GM12801 (cell line): ENCODE results near the gene ARFGEF2.

ENCODE experiments used
- TF ChIP-seq, protein P1 (sequence below): IDR thresholded peaks from one replicate; pipeline ENCODE4 v1.5.1; 2011; ENCODE audit warnings: control low read depth; ENCODE audit not compliant: insufficient read length; ENCODE audit errors: extremely low read depth

The ARFGEF2 gene

DNA sequence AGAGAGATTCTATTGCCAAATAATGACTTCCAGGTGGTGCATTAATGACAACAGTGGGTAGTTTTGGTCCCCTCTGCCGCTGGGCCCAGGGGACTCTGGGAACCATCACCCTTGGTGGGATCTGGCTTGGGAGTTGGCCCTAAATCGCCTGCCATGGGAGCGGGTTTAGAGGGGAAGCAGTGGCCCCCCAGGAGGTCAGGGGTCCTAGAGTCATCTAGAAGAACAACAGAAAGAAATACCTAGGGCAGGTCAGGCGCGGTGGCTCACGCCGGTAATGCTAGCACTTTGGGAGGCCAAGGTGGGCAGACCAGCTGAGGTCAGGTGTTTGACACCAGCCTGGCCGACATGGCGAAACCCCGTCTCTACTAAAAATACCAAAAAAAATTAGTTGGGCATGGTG, 17.8 kb upstream of the ARFGEF2 start:
- TF ChIP-seq, protein P1, sequence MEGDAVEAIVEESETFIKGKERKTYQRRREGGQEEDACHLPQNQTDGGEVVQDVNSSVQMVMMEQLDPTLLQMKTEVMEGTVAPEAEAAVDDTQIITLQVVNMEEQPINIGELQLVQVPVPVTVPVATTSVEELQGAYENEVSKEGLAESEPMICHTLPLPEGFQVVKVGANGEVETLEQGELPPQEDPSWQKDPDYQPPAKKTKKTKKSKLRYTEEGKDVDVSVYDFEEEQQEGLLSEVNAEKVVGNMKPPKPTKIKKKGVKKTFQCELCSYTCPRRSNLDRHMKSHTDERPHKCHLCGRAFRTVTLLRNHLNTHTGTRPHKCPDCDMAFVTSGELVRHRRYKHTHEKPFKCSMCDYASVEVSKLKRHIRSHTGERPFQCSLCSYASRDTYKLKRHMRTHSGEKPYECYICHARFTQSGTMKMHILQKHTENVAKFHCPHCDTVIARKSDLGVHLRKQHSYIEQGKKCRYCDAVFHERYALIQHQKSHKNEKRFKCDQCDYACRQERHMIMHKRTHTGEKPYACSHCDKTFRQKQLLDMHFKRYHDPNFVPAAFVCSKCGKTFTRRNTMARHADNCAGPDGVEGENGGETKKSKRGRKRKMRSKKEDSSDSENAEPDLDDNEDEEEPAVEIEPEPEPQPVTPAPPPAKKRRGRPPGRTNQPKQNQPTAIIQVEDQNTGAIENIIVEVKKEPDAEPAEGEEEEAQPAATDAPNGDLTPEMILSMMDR, result no peak

DNA sequence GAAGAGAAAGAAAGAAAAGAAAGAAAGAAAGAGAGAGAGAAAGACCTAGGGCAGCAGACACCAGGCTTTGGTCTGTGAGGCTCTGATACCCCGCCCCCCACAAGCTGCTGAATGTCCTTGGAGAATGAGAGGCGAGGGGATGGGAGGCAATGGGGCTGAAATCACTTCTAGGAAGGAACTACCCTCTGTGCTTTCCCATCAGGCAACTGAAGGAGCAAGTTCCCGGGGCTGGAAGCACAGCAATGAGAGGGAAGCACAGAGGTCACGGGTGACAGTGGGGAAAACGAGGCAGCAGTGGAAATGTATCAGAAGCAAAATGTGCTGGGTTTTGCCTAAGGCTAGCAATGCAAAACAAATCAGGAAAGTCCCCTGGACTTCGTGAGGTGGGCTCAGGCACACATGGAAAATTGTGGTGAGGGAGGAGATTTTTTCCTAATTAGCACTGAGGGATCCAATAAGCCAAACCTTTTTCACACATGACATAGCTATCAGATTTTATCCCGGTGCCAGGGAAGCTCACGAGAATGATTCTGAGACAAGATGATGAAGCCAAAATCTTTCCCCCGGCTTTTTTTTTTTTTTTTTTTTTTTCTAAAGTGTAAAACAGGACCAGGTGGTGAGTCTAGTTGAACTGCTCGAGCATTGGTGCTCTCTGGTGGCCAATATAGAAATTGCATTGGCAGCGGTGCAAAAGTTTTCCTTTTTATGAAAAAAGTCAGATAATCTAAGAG, 16.8 kb upstream of the ARFGEF2 start:
- TF ChIP-seq, protein P1, result no peak

GRCh38 chr20:48905297-48905647, 16.2 kb upstream of the ARFGEF2 start:
- TF ChIP-seq, protein P1, result no peak

GRCh38 chr20:48906221-48906877, 15.2 kb upstream of the ARFGEF2 start:
- TF ChIP-seq, protein P1, result no peak

GRCh38 chr20:48908656-48909319, 12.7 kb upstream of the ARFGEF2 start:
- TF ChIP-seq, protein P1, result no peak

DNA sequence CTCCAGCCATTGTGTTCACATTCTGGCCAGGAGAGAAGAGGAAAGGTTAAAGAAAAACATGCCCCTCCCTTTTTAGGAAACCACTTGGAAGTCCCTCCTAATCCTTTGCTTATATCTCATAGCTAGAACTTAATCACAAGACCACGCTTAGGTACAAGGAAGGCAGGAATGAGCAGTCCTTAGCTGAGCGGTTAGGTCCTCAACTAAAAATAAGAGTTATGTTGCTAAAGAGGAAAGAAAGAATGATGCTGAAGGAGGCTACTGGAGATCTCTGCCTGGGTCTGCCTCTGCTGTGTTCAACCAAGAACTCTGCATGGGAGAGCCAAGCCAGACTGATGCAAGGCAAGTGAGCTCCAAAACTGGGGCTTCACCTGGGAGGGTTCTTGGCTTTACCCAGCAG, 11.6 kb upstream of the ARFGEF2 start:
- TF ChIP-seq, protein P1, result no peak

- TF ChIP-seq, protein P1, result no peak
These were observed 11.1 kb upstream of the ARFGEF2 start for GRCh38 chr20:48910347-48910781.
